Stimulated activated CD8-positive, alpha-beta memory T cell treated with anti-CD3 and anti-CD28 coated beads, Interleukin-15, amount 100 ng/mL, for 48 hours (primary cell): ENCODE measurements around the gene JAKMIP1.

ENCODE experiments used
- DNase-seq, 2 donors: peaks; one replicate each; pipeline ENCODE4 v3.0.0-alpha.2; 2020; ENCODE audit warnings: low read depth in 2 of 2

Gene JAKMIP1

GRCh38 chr4:6065166-6065565 is 135.2 kb downstream of the JAKMIP1 start:
- no peak for DNase-seq

- no peak for DNase-seq
Observed at GRCh38 chr4:6064383-6064782, 136.0 kb downstream of the JAKMIP1 start.

GRCh38 chr4:6063684-6064083 is 136.7 kb downstream of the JAKMIP1 start:
- DNase-seq: no peak

GRCh38 chr4:6062133-6062532 is 138.2 kb downstream of the JAKMIP1 start:
- DNase-seq: no peak

- DNase-seq: no peak
Observed at GRCh38 chr4:6059375-6059805, 141.0 kb downstream of the JAKMIP1 start.

- DNase-seq: no peak
Observed at GRCh38 chr4:6058531-6059374, 141.6 kb downstream of the JAKMIP1 start.

GRCh38 chr4:6056976-6057766 is 143.2 kb downstream of the JAKMIP1 start:
- no peak for DNase-seq

GRCh38 chr4:6055436-6055835 is 144.9 kb downstream of the JAKMIP1 start:
- no peak for DNase-seq

GRCh38 chr4:6055030-6055429 is 145.3 kb downstream of the JAKMIP1 start:
- DNase-seq: no peak

- no peak for DNase-seq
Observed at GRCh38 chr4:6054162-6054922, 146.0 kb downstream of the JAKMIP1 start.

GRCh38 chr4:6052679-6053078 is 147.7 kb downstream of the JAKMIP1 start:
- DNase-seq: no peak

GRCh38 chr4:6050551-6050950 is 149.8 kb downstream of the JAKMIP1 start:
- no peak for DNase-seq

GRCh38 chr4:6049985-6050384 is 150.4 kb downstream of the JAKMIP1 start:
- DNase-seq: no peak

- no peak for DNase-seq
Observed at GRCh38 chr4:6049278-6049677, 151.1 kb downstream of the JAKMIP1 start.

GRCh38 chr4:6048537-6048936 is 151.8 kb downstream of the JAKMIP1 start:
- DNase-seq: no peak

GRCh38 chr4:6047130-6047673 is 153.1 kb downstream of the JAKMIP1 start:
- no peak for DNase-seq

GRCh38 chr4:6046526-6047129 is 153.7 kb downstream of the JAKMIP1 start:
- DNase-seq: no peak

- no peak for DNase-seq
Observed at GRCh38 chr4:6044805-6045204, 155.5 kb downstream of the JAKMIP1 start.

GRCh38 chr4:6044276-6044675 is 156.1 kb downstream of the JAKMIP1 start:
- no peak for DNase-seq

- DNase-seq: no peak
Observed at GRCh38 chr4:6043843-6044242, 156.5 kb downstream of the JAKMIP1 start.

GRCh38 chr4:6043188-6043587 is 157.2 kb downstream of the JAKMIP1 start:
- DNase-seq: no peak
